BJ (cell line): Measurements from ENCODE around the gene ADPGK. TPM values are rescaled to one million over a fixed set of nuclear protein-coding genes. Genes with fewer than 3 reads are reported as not detected.
"Not testable (repeated sequence)": the region's sequence is repeated elsewhere in the genome, so short reads cannot be mapped to it uniquely, and the experiment has no call there.

Experiments used
- CTCF ChIA-PET: fragments of 350-600 bp; formaldehyde crosslinking; extraction: SDS; loops from one replicate; lab custom pipeline; 2021; ENCODE audit warnings: antibody characterized with exemption, inconsistent platforms; lab: Yijun Ruan, JAX
- POLR2A ChIA-PET: fragments of 300-600 bp; sonication (Branson Sonifier 250); formaldehyde crosslinking; extraction: SDS; loops from one replicate; lab custom pipeline; 2021; ENCODE audit warnings: antibody characterized with exemption; lab: Charles Lee
- DNase-seq: peaks from one replicate; pipeline ENCODE4 v3.0.0-alpha.2; 2011; ENCODE audit warnings: low read depth
- H3K27me3 ChIP-seq: 2 replicates; pipeline ENCODE4 v1.6.0; 2011; ENCODE audit warnings: low read length; ENCODE audit not compliant: control insufficient read depth, insufficient read depth
- H3K36me3 ChIP-seq: 2 replicates; pipeline ENCODE4 v1.5.1; 2011; ENCODE audit warnings: low read length; ENCODE audit not compliant: control insufficient read depth, insufficient read depth
- H3K4me3 ChIP-seq: 2 replicates; pipeline ENCODE4 v1.5.1; 2011; ENCODE audit warnings: low read depth, mild to moderate bottlenecking, control low read depth, low read length
- polyA plus RNA-seq: library from polyadenylated mRNA; depleted of rRNA; stranded (reverse); fragments of >200 nt; gene quantifications from 2 replicates; pipeline ENCODE4 v1.2.3, GENCODE V29; 2011
- TF ChIP-seq, protein P1 (sequence below): IDR thresholded peaks from 2 replicates; pipeline ENCODE4 v1.5.1; 2011; ENCODE audit warnings: low read depth, mild to moderate bottlenecking, control low read depth, inconsistent platforms, low read length, moderate library complexity; ENCODE audit not compliant: insufficient read depth

ADPGK gene
- polyA plus RNA-seq, 1 experiment = 67.6 TPM

DNA sequence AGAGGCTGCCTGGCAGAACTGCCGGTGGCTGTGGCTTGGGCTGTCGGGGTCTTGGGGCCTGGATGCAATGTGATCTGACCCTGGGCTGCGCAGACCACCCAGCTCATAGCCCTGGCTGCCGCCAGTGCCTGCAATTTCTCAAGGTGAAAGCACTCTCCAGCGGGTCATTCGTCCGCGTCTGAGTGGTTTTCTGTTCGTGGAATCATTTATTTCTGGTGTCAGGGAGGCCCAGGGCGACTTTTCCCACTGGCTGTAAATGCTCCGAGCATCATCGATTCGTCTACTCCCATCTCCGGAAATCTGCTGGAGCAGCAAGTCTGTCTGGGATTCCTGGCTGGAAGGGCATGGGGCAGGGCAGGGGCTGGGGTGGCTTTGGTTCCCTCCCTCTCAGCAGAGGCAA, 40.6 kb upstream of the ADPGK start:
- H3K36me3 ChIP-seq = no peaks in the 10 kb centered on the region
- ChIA-PET CTCF (no interaction called here), POLR2A (no interaction called here)
- H3K27me3 ChIP-seq = peaks cover 2% of the 10 kb centered on the region; the same call in 1 of the 2 replicates
- TF ChIP-seq, protein P1, sequence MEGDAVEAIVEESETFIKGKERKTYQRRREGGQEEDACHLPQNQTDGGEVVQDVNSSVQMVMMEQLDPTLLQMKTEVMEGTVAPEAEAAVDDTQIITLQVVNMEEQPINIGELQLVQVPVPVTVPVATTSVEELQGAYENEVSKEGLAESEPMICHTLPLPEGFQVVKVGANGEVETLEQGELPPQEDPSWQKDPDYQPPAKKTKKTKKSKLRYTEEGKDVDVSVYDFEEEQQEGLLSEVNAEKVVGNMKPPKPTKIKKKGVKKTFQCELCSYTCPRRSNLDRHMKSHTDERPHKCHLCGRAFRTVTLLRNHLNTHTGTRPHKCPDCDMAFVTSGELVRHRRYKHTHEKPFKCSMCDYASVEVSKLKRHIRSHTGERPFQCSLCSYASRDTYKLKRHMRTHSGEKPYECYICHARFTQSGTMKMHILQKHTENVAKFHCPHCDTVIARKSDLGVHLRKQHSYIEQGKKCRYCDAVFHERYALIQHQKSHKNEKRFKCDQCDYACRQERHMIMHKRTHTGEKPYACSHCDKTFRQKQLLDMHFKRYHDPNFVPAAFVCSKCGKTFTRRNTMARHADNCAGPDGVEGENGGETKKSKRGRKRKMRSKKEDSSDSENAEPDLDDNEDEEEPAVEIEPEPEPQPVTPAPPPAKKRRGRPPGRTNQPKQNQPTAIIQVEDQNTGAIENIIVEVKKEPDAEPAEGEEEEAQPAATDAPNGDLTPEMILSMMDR = no peak
- no peak overlapping the region for H3K4me3 ChIP-seq
- DNase-seq = no peak

DNA sequence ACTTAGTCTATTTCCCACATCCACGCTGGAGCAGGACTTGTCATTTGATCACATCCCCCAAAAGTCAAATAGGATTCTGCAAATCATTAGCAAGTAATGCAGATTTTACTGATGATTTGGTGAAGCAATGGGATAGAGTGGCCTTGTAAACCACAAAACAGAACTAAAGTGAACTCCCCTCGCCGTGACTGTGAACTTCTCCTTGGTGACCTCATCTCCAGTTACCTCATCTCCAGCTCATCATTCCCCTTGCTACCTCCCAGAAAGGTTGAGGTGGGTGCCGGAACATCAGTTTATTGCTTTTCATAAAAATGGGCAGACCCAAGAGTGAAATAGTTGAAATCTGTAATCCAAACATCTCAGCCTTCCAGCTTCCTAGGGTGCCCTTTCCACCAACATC, 36.7 kb upstream of the ADPGK start:
- TF ChIP-seq, protein P1 = no peak
- POLR2A ChIA-PET = no interaction called here
- no peaks in the 10 kb centered on the region for H3K36me3 ChIP-seq
- H3K4me3 ChIP-seq = no peak overlapping the region
- no peak for DNase-seq
- peaks cover 2% of the 10 kb centered on the region; the same call in 1 of the 2 replicates for H3K27me3 ChIP-seq
- CTCF ChIA-PET = no interaction called here

DNA sequence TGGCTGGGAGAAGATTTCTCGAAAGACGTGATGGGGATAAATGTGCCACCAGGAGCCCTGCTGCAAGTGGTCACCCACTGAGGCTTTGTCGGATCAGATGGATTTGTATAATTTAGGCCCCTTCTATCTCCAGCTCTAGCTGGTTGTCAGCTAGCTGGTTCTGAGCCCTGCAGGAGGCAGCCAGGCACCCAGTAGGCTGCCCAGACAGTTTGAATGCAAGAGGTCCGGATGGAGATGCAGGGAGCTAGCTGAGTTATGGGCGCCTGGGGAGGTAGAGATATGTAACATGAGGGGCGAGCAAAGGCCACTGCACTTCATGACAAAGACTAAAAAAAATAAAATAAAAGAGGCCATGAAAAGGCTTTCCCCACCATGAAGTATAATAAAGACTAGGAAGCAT, 35.1 kb upstream of the ADPGK start:
- no peak overlapping the region for H3K4me3 ChIP-seq
- CTCF ChIA-PET = no interaction called here
- peaks cover 2% of the 10 kb centered on the region; the same call in 1 of the 2 replicates for H3K27me3 ChIP-seq
- DNase-seq = no peak
- no peaks in the 10 kb centered on the region for H3K36me3 ChIP-seq
- TF ChIP-seq, protein P1 = no peak
- POLR2A ChIA-PET = no interaction called here

DNA sequence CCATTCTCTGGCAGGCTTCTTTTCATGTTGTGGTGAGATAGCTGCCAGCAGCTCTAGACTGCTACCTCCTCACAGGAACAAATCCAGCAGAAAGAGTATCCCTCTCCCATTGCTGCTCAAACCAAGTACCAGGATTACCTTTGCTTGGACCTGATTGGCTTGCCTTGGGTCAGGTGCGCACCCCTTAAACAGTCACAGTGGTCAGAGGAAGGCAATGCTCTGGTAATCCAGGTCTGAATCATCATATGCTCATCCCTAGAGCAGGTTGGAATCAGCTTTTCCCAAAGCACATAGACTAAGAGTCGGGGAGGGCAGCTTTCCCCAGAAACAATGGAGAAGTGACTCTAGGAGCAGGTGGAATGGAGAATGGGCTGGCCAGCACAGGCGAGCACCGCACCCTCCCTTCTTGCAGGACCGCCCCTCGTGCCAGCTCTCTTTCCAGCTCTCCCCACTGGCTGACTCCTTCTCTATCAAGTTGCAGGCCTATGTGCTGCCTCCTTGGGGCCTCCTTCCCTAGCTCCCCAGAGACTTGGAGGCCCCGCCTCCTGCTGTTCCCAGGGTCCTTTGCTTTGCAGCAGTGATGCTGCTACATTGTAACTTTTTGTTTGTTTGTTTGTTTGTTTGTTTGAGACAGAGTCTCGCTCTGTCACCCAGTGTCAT, 29.9 kb upstream of the ADPGK start:
- no peak for DNase-seq
- POLR2A ChIA-PET = no interaction called here
- peaks cover 2% of the 10 kb centered on the region for H3K27me3 ChIP-seq
- no peak overlapping the region for H3K4me3 ChIP-seq
- no peaks in the 10 kb centered on the region for H3K36me3 ChIP-seq
- CTCF ChIA-PET = interaction anchor here (1.0 to 1.1 kb wide), 2 partner anchors 15 to 20 kb away, joined by 3 to 4 read pairs; no protein-coding TSS in a partner anchor
- TF ChIP-seq, protein P1 = no peak

DNA sequence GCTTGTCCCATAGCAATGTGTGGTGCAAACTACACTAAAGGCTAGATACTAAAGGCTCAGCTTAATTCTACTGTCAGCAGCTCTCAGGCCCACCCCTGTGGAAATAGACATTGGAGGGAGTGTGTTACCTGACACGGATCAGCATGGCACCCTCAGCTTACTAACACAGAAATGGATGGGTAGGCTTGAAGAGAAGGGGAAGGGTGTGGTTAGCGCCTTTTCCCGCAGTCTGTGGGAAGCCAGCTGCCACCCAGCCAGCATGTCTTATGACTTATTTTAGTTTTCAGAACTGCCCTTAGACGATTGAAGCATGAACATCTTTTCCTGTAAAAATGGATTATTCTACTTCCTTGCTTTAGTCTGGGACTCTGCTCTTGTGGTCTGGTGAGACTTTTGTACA, 25.8 kb upstream of the ADPGK start:
- H3K4me3 ChIP-seq = no peak overlapping the region
- DNase-seq = no peak
- no peaks in the 10 kb centered on the region for H3K36me3 ChIP-seq
- ChIA-PET POLR2A (no interaction called here), CTCF (interaction anchor here (1.3 kb wide), 1 partner anchor 24 kb away, joined by 3 read pairs; no protein-coding TSS in a partner anchor)
- peaks cover 2% of the 10 kb centered on the region; the same call in 1 of the 2 replicates for H3K27me3 ChIP-seq
- TF ChIP-seq, protein P1 = no peak

DNA sequence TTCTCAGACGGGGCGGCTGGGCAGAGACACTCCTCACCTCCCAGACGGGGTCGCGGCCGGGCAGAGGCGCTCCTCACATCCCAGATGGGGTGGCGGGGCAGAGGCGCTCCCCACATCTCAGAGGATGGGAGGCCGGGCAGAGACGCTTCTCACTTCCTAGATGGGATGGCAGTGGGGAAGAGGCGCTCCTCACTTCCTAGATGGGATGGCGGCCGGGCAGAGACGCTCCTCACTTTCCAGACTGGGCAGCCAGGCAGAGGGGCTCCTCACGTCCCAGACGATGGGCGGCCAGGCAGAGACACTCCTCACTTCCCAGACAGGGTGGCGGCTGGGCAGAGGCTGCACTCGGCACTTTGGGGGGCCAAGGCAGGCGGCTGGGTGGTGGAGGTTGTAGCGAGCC, 23.8 kb upstream of the ADPGK start:
- POLR2A ChIA-PET, CTCF ChIA-PET, H3K4me3 ChIP-seq, H3K27me3 ChIP-seq, H3K36me3 ChIP-seq, DNase-seq: not testable (repeated sequence)
